H9 (cell line): ENCODE data around the gene SIN3B. TPM values are rescaled to one million over a fixed set of nuclear protein-coding genes. Genes with fewer than 3 reads are reported as not detected.

Experiments used
- DNase-seq: peaks from one replicate; pipeline ENCODE4 v3.0.0-alpha.2; 2017
- H2AFZ ChIP-seq: one replicate; pipeline ENCODE4 v1.6.1; 2013; ENCODE audit warnings: mild to moderate bottlenecking, low read length, control low read depth, moderate library complexity
- H2AK5ac ChIP-seq: 2 replicates; pipeline ENCODE4 v1.6.1; 2013; ENCODE audit warnings: low read length, control low read depth, mixed read lengths; ENCODE audit not compliant: insufficient read length
- H2BK120ac ChIP-seq: one replicate; pipeline ENCODE4 v1.6.1; 2013; ENCODE audit warnings: low read depth, mild to moderate bottlenecking, low read length, control low read depth, inconsistent platforms; ENCODE audit not compliant: poor library complexity, severe bottlenecking
- H2BK12ac ChIP-seq: 2 replicates; pipeline ENCODE4 v1.6.1; 2013; ENCODE audit warnings: low read length, control low read depth, mixed read lengths, low read depth; ENCODE audit not compliant: insufficient read length
- H2BK15ac ChIP-seq: 2 replicates; pipeline ENCODE4 v1.6.1; 2013; ENCODE audit warnings: low read depth, low read length, control low read depth
- H2BK20ac ChIP-seq: one replicate; pipeline ENCODE4 v1.6.1; 2013; ENCODE audit warnings: low read depth, mild to moderate bottlenecking, low read length, control low read depth, inconsistent platforms; ENCODE audit not compliant: poor library complexity, severe bottlenecking
- H2BK5ac ChIP-seq: 2 replicates; pipeline ENCODE4 v1.6.1; 2013; ENCODE audit warnings: low read length, control low read depth, mixed read lengths; ENCODE audit not compliant: insufficient read length
- H3K14ac ChIP-seq: 2 replicates; pipeline ENCODE4 v1.6.1; 2013; ENCODE audit warnings: low read length, control low read depth; ENCODE audit not compliant: insufficient read depth
- H3K18ac ChIP-seq: 2 replicates; pipeline ENCODE4 v1.6.1; 2013; ENCODE audit warnings: low read depth, mild to moderate bottlenecking, mixed read lengths, low read length, control low read depth; ENCODE audit not compliant: insufficient read length
- H3K23ac ChIP-seq: 2 replicates; pipeline ENCODE4 v1.6.1; 2013; ENCODE audit warnings: low read length, control low read depth, mixed read lengths, low read depth; ENCODE audit not compliant: insufficient read length
- H3K23me2 ChIP-seq: 2 replicates; pipeline ENCODE4 v1.6.1; 2013; ENCODE audit warnings: low read depth, mild to moderate bottlenecking, mixed read lengths, low read length, control low read depth; ENCODE audit not compliant: insufficient read length, poor library complexity, severe bottlenecking
- H3K27ac ChIP-seq: 2 replicates; pipeline ENCODE4 v1.5.1; 2013; ENCODE audit warnings: low read length, control low read depth, mixed read lengths, low read depth; ENCODE audit not compliant: insufficient read length
- H3K27me3 ChIP-seq: 2 replicates; pipeline ENCODE4 v1.6.1; 2013; ENCODE audit warnings: low read length, control low read depth, inconsistent platforms; ENCODE audit not compliant: insufficient read depth
- H3K4ac ChIP-seq: 2 replicates; pipeline ENCODE4 v1.6.1; 2013; ENCODE audit warnings: low read depth, mild to moderate bottlenecking, control low read depth, inconsistent platforms, low read length, moderate library complexity
- H3K4me1 ChIP-seq: 2 replicates; pipeline ENCODE4 v1.6.1; 2013; ENCODE audit warnings: low read length, control low read depth, inconsistent platforms; ENCODE audit not compliant: insufficient read depth
- H3K4me2 ChIP-seq: 2 replicates; pipeline ENCODE4 v1.6.1; 2013; ENCODE audit warnings: low read length, control low read depth, mixed read lengths; ENCODE audit not compliant: insufficient read length, insufficient read depth
- H3K56ac ChIP-seq: 2 replicates; pipeline ENCODE4 v1.6.1; 2013; ENCODE audit warnings: low read depth, mild to moderate bottlenecking, mixed read lengths, low read length, control low read depth; ENCODE audit not compliant: insufficient read length
- H3K79me1 ChIP-seq: 2 replicates; pipeline ENCODE4 v1.6.1; 2013; ENCODE audit warnings: low read depth, mild to moderate bottlenecking, moderate library complexity, low read length, control low read depth, inconsistent platforms; ENCODE audit not compliant: insufficient read depth, poor library complexity, severe bottlenecking
- H3K79me2 ChIP-seq: 2 replicates; pipeline ENCODE4 v1.6.1; 2013; ENCODE audit warnings: low read length, control low read depth, inconsistent platforms; ENCODE audit not compliant: insufficient read depth
- H3K9ac ChIP-seq: 2 replicates; pipeline ENCODE4 v1.6.1; 2013; ENCODE audit warnings: low read length, control low read depth, mixed read lengths; ENCODE audit not compliant: insufficient read length; ENCODE audit errors: extremely low read depth
- H3K9me3 ChIP-seq: one replicate; pipeline ENCODE4 v1.6.1; 2013; ENCODE audit warnings: low read depth, low read length, inconsistent platforms; ENCODE audit not compliant: control insufficient read depth
- H3T11ph ChIP-seq: one replicate; pipeline ENCODE4 v1.6.1; 2013; ENCODE audit warnings: mild to moderate bottlenecking, low read length, control low read depth, inconsistent platforms
- H4K20me1 ChIP-seq: one replicate; pipeline ENCODE4 v1.6.1; 2013; ENCODE audit not compliant: control insufficient read depth, insufficient read length, insufficient read depth
- H4K5ac ChIP-seq: 2 replicates; pipeline ENCODE4 v1.6.1; 2013; ENCODE audit warnings: low read depth, mild to moderate bottlenecking, mixed read lengths, low read length, control low read depth; ENCODE audit not compliant: insufficient read length
- H4K8ac ChIP-seq: replicated peaks from 2 replicates; pipeline ENCODE4 v1.6.1; 2013; ENCODE audit warnings: low read length, control low read depth, mixed read lengths, low read depth; ENCODE audit not compliant: insufficient read length
- H4K91ac ChIP-seq: 2 replicates; pipeline ENCODE4 v1.6.1; 2013; ENCODE audit warnings: low read depth, mild to moderate bottlenecking, moderate library complexity, mixed read lengths, low read length, control low read depth; ENCODE audit not compliant: insufficient read length
- H3K27ac Mint-ChIP-seq, 3 experiments: 2 replicates in 2 of 3; 3 replicates in 1 of 3; pipeline ENCODE4 v1.8.0; 2020 to 2021; ENCODE audit warnings: mixed read lengths in 3 of 3, mild to moderate bottlenecking in 1 of 3, moderate library complexity in 1 of 3
- H3K27me3 Mint-ChIP-seq: 2 replicates; pipeline ENCODE4 v1.8.0; 2021; ENCODE audit warnings: low read depth, mild to moderate bottlenecking, moderate library complexity, mixed read lengths
- H3K36me3 Mint-ChIP-seq, 3 experiments: 2 replicates in 2 of 3; 3 replicates in 1 of 3; pipeline ENCODE4 v1.8.0; 2020 to 2021; ENCODE audit warnings: low read depth in 3 of 3, mixed read lengths in 3 of 3; ENCODE audit not compliant: insufficient read depth in 1 of 3
- H3K4me1 Mint-ChIP-seq, 2 experiments: 2 replicates each; pipeline ENCODE4 v1.8.0; 2020; ENCODE audit warnings: mixed read lengths in 2 of 2
- H3K4me3 Mint-ChIP-seq, 2 experiments: 2 replicates in 1 of 2; 3 replicates in 1 of 2; pipeline ENCODE4 v1.8.0; 2020 to 2021; ENCODE audit warnings: mild to moderate bottlenecking in 2 of 2, mixed read lengths in 2 of 2, moderate library complexity in 1 of 2
- H3K9me3 Mint-ChIP-seq, 2 experiments: 2 replicates in 1 of 2; 3 replicates in 1 of 2; pipeline ENCODE4 v1.8.0; 2020; ENCODE audit warnings: mild to moderate bottlenecking in 2 of 2, mixed read lengths in 2 of 2, moderate library complexity in 1 of 2
- CTCF ChIP-seq: fragments of 200-600 bp; sonication (generic); conservative IDR thresholded peaks from 3 replicates; pipeline ENCODE4 v1.8.0; 2021; ENCODE audit warnings: antibody characterized with exemption, mild to moderate bottlenecking
- WGBS: extraction: QIAGEN DNeasy Blood & Tissue Kit; methylation state at CpG from one replicate; pipeline ENCODE4 v1.1.7; 2013; ENCODE audit warnings: missing lambda C conversion rate, low lambda C conversion rate, mixed read lengths; ENCODE audit not compliant: insufficient read length; ENCODE audit errors: extremely low coverage; 5-methylcytosine and 5-hydroxymethylcytosine counted together
- total RNA-seq: library from RNA; stranded (reverse); gene quantifications from 2 replicates; pipeline ENCODE4 v1.2.1, GENCODE V29; 2021

SIN3B gene
- total RNA-seq, 1 experiment from 2014 or later, result 72.7 TPM

- H3K27me3 ChIP-seq, result peaks cover 4% of the 10 kb centered on the region; the same call in 1 of the 2 replicates
- no CpG with 5 or more reads among the region's 14 CpGs for WGBS
- no peaks in the 10 kb centered on the region for H3K4me1 ChIP-seq
- H3T11ph ChIP-seq, result no peak overlapping the region
- H2BK12ac ChIP-seq, result no peak overlapping the region
- no peak overlapping the region for H4K8ac ChIP-seq
- H3K4me2 ChIP-seq, result no peak overlapping the region
- H3K4me3 Mint-ChIP-seq, result no peak overlapping the region
- no peak for TF ChIP-seq CTCF
- no peaks in the 10 kb centered on the region for H4K20me1 ChIP-seq
- H3K27ac ChIP-seq, result no peak overlapping the region
- H3K4me1 Mint-ChIP-seq, result peaks cover 0 to 5% of the 10 kb centered on the region in 2 experiments; a peak in 2 of 4 replicates
- H3K79me2 ChIP-seq, result no peaks in the 10 kb centered on the region
- H2AK5ac ChIP-seq, result no peak overlapping the region
- H4K91ac ChIP-seq, result no peak overlapping the region
- H2BK5ac ChIP-seq, result no peak overlapping the region
- no peak overlapping the region for H3K23ac ChIP-seq
- peaks cover 11% of the 10 kb centered on the region for H3K23me2 ChIP-seq
- H3K56ac ChIP-seq, result no peak overlapping the region
- H2BK15ac ChIP-seq, result no peak overlapping the region
- H2AFZ ChIP-seq, result no peak overlapping the region
- H3K18ac ChIP-seq, result no peak overlapping the region
- H3K9me3 Mint-ChIP-seq, result no peaks in the 10 kb centered on the region; a peak in 1 of 5 replicates
- DNase-seq, result no peak
- H3K36me3 Mint-ChIP-seq, result no peaks in the 10 kb centered on the region
- no peak overlapping the region for H3K14ac ChIP-seq
- H4K5ac ChIP-seq, result no peak overlapping the region
- no peaks in the 10 kb centered on the region for H3K79me1 ChIP-seq
- H2BK120ac ChIP-seq, result no peak overlapping the region
- no peak overlapping the region for H3K4ac ChIP-seq
- H2BK20ac ChIP-seq, result no peak overlapping the region
- no peak overlapping the region for H3K27ac Mint-ChIP-seq
- no peaks in the 10 kb centered on the region for H3K9me3 ChIP-seq
- H3K9ac ChIP-seq, result no peak overlapping the region
- H3K27me3 Mint-ChIP-seq, result peaks cover 23% of the 10 kb centered on the region
Observed at GRCh38 chr19:16893686-16893989, 64.4 kb downstream of the SIN3B start.
